ENCODE data around the gene ARL15.

ARL15 gene

GRCh38 chr5:54207566-54207965 lies 102.8 kb downstream of the ARL15 start:
- DNase-seq (ENCODE audit: low read depth in 2 of 2) = no peak

- DNase-seq (ENCODE audit: low read depth in 2 of 2) = no peak
Observed at GRCh38 chr5:54206580-54207229, 103.7 kb downstream of the ARL15 start.

GRCh38 chr5:54205918-54206317 lies 104.5 kb downstream of the ARL15 start:
- no peak for DNase-seq (ENCODE audit: low read depth in 2 of 2)

- DNase-seq (ENCODE audit: low read depth in 2 of 2) = no peak
Observed at GRCh38 chr5:54205453-54205852, 104.9 kb downstream of the ARL15 start.

GRCh38 chr5:54197018-54197417 lies 113.4 kb downstream of the ARL15 start:
- DNase-seq (ENCODE audit: low read depth in 2 of 2) = no peak

- no peak for DNase-seq (ENCODE audit: low read depth in 2 of 2)
Observed at GRCh38 chr5:54195701-54196100, 114.7 kb downstream of the ARL15 start.

- no peak for DNase-seq (ENCODE audit: low read depth in 2 of 2)
Observed at GRCh38 chr5:54194318-54194717, 116.1 kb downstream of the ARL15 start.

GRCh38 chr5:54187694-54188093 lies 122.7 kb downstream of the ARL15 start:
- no peak for DNase-seq (ENCODE audit: low read depth in 2 of 2)

- DNase-seq (ENCODE audit: low read depth in 2 of 2) = no peak
Observed at GRCh38 chr5:54186912-54187445, 123.4 kb downstream of the ARL15 start.

GRCh38 chr5:54186108-54186507 lies 124.3 kb downstream of the ARL15 start:
- DNase-seq (ENCODE audit: low read depth in 2 of 2) = no peak

- DNase-seq (ENCODE audit: low read depth in 2 of 2) = no peak
Observed at GRCh38 chr5:54184806-54185205, 125.6 kb downstream of the ARL15 start.

- DNase-seq (ENCODE audit: low read depth in 2 of 2) = no peak
Observed at GRCh38 chr5:54180630-54181031, 129.7 kb downstream of the ARL15 start.

GRCh38 chr5:54178991-54179390 lies 131.4 kb downstream of the ARL15 start:
- no peak for DNase-seq (ENCODE audit: low read depth in 2 of 2)

- no peak for DNase-seq (ENCODE audit: low read depth in 2 of 2)
Observed at GRCh38 chr5:54178207-54178606, 132.2 kb downstream of the ARL15 start.

GRCh38 chr5:54177058-54177457 lies 133.3 kb downstream of the ARL15 start:
- DNase-seq (ENCODE audit: low read depth in 2 of 2) = no peak

GRCh38 chr5:54176066-54176830 lies 134.1 kb downstream of the ARL15 start:
- peak; percentile 42 to 50 for DNase-seq (ENCODE audit: low read depth in 2 of 2)

GRCh38 chr5:54173251-54173650 lies 137.1 kb downstream of the ARL15 start:
- no peak for DNase-seq (ENCODE audit: low read depth in 2 of 2)

GRCh38 chr5:54171645-54172384 lies 138.6 kb downstream of the ARL15 start:
- no peak for DNase-seq (ENCODE audit: low read depth in 2 of 2)

- DNase-seq (ENCODE audit: low read depth in 2 of 2) = no peak
Observed at GRCh38 chr5:54165687-54166086, 144.7 kb downstream of the ARL15 start.

- DNase-seq (ENCODE audit: low read depth in 2 of 2) = no peak
Observed at GRCh38 chr5:54162184-54162583, 148.2 kb downstream of the ARL15 start.

- DNase-seq (ENCODE audit: low read depth in 2 of 2) = no peak
Observed at GRCh38 chr5:54160329-54160728, 150.0 kb downstream of the ARL15 start.

GRCh38 chr5:54159893-54160195 lies 150.5 kb downstream of the ARL15 start:
- no peak for DNase-seq (ENCODE audit: low read depth in 2 of 2)
